GM12872 (cell line): ENCODE results near the gene SLC27A5.

Experiments
- TF ChIP-seq, protein P1 (sequence below): IDR thresholded peaks from 3 replicates; pipeline ENCODE4 v1.5.1; 2011; ENCODE audit warnings: low read depth, mild to moderate bottlenecking, low read length, moderate library complexity; ENCODE audit not compliant: insufficient read depth

The SLC27A5 gene

DNA sequence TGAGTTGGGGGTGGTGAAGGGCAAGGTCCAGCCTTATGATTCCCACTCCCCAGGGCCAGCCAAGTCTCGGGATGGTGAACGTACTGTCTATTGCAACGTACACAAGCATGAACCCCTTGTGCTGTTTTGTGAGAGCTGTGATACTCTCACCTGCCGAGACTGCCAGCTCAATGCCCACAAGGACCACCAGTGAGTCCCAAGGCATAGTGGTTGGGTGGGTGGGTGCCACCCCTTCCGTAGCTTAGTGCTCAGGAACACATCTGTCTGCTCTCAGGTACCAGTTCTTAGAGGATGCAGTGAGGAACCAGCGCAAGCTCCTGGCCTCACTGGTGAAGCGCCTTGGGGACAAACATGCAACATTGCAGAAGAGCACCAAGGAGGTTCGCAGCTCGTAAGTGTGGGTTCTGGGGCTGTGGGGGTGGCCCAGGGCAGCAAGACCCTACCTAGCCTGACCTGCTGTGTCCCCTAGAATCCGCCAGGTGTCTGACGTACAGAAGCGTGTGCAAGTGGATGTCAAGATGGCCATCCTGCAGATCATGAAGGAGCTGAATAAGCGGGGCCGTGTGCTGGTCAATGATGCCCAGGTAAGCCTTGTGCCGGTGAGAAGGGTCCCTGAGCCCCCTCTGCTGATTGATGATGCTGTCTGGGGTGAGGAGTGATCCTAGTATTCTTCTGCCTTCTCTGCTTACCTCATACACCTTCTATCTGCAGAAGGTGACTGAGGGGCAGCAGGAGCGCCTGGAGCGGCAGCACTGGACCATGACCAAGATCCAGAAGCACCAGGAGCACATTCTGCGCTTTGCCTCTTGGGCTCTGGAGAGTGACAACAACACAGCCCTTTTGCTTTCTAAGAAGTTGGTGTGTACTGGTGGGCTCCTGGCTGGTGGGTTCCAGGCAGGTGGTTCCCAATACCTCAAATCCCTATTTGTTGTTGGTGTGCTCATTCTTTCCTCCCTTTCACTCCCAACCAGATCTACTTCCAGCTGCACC, 35.8 kb upstream of the SLC27A5 start:
- TF ChIP-seq, protein P1, sequence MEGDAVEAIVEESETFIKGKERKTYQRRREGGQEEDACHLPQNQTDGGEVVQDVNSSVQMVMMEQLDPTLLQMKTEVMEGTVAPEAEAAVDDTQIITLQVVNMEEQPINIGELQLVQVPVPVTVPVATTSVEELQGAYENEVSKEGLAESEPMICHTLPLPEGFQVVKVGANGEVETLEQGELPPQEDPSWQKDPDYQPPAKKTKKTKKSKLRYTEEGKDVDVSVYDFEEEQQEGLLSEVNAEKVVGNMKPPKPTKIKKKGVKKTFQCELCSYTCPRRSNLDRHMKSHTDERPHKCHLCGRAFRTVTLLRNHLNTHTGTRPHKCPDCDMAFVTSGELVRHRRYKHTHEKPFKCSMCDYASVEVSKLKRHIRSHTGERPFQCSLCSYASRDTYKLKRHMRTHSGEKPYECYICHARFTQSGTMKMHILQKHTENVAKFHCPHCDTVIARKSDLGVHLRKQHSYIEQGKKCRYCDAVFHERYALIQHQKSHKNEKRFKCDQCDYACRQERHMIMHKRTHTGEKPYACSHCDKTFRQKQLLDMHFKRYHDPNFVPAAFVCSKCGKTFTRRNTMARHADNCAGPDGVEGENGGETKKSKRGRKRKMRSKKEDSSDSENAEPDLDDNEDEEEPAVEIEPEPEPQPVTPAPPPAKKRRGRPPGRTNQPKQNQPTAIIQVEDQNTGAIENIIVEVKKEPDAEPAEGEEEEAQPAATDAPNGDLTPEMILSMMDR: no peak

DNA sequence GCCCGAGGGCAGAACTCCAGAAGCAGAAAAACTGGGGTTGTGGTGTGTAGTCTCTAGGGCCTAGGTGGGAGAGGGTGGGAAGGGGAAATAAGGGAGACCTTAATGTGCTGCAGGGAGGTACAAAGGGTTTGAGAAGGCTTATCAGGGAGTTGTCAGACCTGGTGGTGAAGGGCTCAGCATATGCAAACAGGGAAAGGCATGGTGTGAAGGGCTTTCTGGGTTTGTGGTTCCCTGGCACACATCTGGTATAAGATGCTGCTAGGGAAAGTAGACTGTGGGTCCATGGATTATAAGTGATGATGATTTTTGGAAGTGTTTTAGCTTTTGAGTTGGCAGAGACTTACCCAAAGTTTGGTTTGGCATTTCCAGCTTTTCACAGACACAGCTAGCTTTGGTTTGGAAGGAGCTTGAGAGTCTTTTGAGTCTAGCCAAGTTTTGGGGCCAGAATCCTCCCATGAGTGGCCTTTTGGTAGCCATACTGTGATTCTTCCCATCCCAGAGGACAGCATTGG, 34.3 kb upstream of the SLC27A5 start:
- TF ChIP-seq, protein P1: no peak

DNA sequence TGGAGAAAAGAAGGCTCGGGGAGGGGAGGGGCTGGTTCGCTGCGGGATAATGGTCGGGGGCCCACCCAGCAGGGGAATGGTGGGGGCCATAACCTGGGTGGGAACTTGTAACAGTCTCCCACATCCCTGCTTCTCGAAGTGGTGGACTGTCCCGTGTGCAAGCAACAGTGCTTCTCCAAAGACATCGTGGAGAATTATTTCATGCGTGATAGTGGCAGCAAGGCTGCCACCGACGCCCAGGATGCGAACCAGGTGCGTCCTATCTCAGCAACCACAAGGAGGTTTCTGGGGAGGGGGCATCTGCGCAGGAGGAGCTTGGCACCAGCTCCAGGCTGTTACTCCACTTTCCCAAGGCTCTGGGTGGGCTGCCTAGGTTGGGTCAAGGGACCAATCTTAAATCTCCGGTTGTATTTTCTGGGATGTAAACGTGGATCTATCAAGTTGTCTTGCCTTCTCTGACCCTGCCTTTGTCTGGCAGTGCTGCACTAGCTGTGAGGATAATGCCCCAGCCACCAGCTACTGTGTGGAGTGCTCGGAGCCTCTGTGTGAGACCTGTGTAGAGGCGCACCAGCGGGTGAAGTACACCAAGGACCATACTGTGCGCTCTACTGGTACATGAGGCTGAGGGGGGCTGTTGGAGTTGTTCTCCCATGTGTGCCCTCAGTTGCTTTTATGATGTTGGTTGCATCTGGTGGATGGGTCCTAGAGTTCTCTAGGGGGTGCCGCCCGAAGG, 33.7 kb upstream of the SLC27A5 start:
- TF ChIP-seq, protein P1: no peak

DNA sequence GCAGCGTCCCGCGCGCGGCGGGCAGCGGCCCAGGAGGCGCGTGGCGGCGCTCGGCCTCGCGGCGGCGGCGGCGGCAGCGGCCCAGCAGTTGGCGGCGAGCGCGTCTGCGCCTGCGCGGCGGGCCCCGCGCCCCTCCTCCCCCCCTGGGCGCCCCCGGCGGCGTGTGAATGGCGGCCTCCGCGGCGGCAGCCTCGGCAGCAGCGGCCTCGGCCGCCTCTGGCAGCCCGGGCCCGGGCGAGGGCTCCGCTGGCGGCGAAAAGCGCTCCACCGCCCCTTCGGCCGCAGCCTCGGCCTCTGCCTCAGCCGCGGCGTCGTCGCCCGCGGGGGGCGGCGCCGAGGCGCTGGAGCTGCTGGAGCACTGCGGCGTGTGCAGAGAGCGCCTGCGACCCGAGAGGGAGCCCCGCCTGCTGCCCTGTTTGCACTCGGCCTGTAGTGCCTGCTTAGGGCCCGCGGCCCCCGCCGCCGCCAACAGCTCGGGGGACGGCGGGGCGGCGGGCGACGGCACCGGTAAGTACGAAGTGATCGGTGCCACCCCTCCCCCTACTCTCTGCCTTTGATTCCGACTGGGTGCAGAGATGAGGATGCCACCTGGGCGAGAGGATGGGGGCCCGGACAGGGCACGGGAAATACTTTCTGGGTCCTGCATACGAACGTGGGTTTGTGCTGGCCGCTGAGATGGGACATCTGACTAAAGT, 32.9 kb upstream of the SLC27A5 start:
- TF ChIP-seq, protein P1: no peak

DNA sequence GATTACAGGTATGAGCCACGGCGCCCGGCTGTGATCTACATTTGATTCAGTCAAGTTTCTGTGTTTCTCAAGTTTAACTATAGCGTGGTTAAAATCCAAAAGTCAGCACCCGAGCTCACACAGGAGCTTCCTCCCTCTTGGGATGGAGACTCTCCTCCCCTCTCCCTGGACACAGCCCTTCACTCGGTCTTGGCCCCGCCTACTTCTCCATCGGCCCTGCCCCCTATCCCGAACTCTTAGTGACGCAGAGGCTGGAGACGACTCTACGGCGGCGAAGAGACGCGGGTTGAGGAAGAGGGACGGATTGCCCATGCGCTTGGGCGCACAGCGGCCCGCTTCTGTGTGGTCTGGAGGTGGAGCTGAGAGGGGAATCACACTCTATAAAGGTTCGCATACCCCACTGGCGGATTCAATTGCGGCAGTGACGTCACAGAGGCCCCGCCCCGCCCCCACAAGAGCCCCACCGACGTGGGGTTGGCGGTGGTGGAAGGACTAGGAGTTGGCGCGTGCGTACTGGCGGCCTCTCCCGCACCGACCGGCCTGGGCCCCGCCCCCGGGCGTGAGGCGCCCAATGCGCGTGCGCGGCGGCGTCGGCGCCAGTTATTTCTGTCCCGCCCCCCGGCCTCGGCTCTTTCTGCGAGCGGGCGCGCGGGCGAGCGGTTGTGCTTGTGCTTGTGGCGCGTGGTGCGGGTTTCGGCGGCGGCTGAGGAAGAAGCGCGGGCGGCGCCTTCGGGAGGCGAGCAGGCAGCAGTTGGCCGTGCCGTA, 32.2 kb upstream of the SLC27A5 start, which contains the start of gene TRIM28:
Gene TRIM28 (plus strand): TSS at position 239 of the 765 bp plus-strand sequence. CDS start 694 bp downstream, outside the sequence.
- TF ChIP-seq, protein P1: no peak

DNA sequence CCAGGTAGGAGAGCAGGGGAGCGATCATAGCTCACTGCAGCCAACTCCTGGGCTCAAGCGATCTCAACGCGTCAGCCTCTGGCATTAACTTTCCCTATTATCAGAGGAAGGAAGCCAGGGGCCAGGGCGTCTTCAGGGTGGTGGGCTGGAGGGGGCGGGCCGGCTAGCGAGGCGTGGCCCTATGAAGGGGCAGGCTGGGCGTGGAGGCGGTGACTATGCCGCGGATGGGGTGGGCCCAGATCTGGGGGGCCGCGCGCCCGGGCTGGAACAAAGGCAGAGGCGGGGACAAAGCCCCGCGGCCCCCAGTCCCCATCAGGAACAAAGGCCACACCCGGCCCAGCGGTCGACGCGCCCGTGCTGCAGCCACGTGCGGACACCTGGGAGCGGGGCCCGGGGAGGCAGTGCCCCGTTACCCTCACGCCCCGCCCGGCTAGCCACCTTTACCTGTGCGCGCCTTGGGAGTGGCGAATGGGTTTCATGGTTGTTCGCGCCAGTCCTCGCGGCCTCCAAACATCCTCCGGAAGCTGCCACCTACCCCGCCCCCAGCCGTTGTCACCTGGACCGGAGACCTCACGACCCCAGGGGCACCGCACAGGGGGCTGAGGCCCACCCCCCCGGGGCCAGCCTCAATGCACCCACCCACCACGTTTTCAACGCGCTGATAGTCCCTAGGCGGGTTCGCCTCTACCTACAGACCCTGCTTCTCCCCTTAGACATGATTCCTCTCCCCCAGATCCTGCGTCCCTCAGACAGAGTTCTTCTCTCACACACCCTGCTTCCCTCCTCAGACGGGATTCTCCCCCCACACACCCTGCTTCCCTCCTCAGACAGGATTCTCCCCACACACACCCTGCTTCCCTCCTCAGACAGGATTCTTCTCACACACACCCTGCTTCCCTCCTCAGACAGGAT, 26.7 kb upstream of the SLC27A5 start:
- TF ChIP-seq, protein P1: no peak
